GM23338 (cell line): ENCODE results near the gene CLEC11A. TPM values are rescaled to one million over a fixed set of nuclear protein-coding genes. Genes with fewer than 3 reads are reported as not detected.
"Not testable (repeated sequence)": the region's sequence is repeated elsewhere in the genome, so short reads cannot be mapped to it uniquely, and the experiment has no call there.

Experiments used
- ATAC-seq: fragments of 200-7000 bp; cut with Tn5 transposase; 3 replicates; pipeline ENCODE4 v1.9.1; 2020
- DNase-seq: peaks from one replicate; pipeline ENCODE4 v3.0.0-alpha.2; 2015; ENCODE audit warnings: low spot score
- H2AFZ ChIP-seq: fragments of 200-600 bp; sonication (generic); 2 replicates; pipeline ENCODE4 v1.8.0; 2016; ENCODE audit warnings: antibody characterized with exemption, mild to moderate bottlenecking, moderate library complexity
- H3F3A ChIP-seq: fragments of 200-600 bp; sonication (generic); replicated peaks from 2 replicates; pipeline ENCODE4 v1.8.0; 2017; ENCODE audit warnings: antibody characterized with exemption, mixed run types, low read depth
- H3K27ac ChIP-seq: fragments of 200-600 bp; sonication (generic); 2 replicates; pipeline ENCODE4 v1.6.1; 2016; ENCODE audit warnings: low read depth
- H3K27me3 ChIP-seq: fragments of 200-600 bp; sonication (generic); 2 replicates; pipeline ENCODE4 v1.8.0; 2016; ENCODE audit warnings: mild to moderate bottlenecking, mixed run types, moderate library complexity; ENCODE audit not compliant: insufficient read depth
- H3K36me3 ChIP-seq: fragments of 200-600 bp; sonication (generic); 2 replicates; pipeline ENCODE4 v1.8.0; 2016; ENCODE audit warnings: mild to moderate bottlenecking; ENCODE audit not compliant: insufficient read depth
- H3K4me1 ChIP-seq: fragments of 200-600 bp; sonication (generic); 2 replicates; pipeline ENCODE4 v1.8.0; 2016; ENCODE audit warnings: mild to moderate bottlenecking, moderate library complexity; ENCODE audit not compliant: insufficient read depth
- H3K4me2 ChIP-seq: fragments of 200-600 bp; sonication (generic); 2 replicates; pipeline ENCODE4 v1.7.1; 2017; ENCODE audit warnings: mixed run types
- H3K4me3 ChIP-seq: fragments of 200-600 bp; sonication (generic); 2 replicates; pipeline ENCODE4 v1.6.1; 2016; ENCODE audit warnings: mixed run types
- H3K79me2 ChIP-seq: fragments of 200-600 bp; sonication (generic); replicated peaks from 2 replicates; pipeline ENCODE4 v1.8.0; 2017; ENCODE audit warnings: mild to moderate bottlenecking; ENCODE audit not compliant: insufficient read depth
- H3K9me2 ChIP-seq: fragments of 200-600 bp; sonication (generic); 2 replicates; pipeline ENCODE4 v1.8.0; 2017; ENCODE audit not compliant: insufficient read depth
- H4K20me1 ChIP-seq: fragments of 200-600 bp; sonication (generic); replicated peaks from 2 replicates; pipeline ENCODE4 v1.8.0; 2017; ENCODE audit warnings: mild to moderate bottlenecking; ENCODE audit not compliant: insufficient read depth
- H3K27ac Mint-ChIP-seq: 2 replicates; pipeline ENCODE4 v1.8.0; 2020; ENCODE audit warnings: inconsistent platforms, mild to moderate bottlenecking, moderate library complexity, mixed read lengths
- H3K27me3 Mint-ChIP-seq: 3 replicates; pipeline ENCODE4 v1.8.0; 2022; ENCODE audit warnings: low read depth, mild to moderate bottlenecking, moderate library complexity, mixed read lengths, inconsistent platforms; ENCODE audit not compliant: insufficient read depth, poor library complexity
- H3K36me3 Mint-ChIP-seq: 3 replicates; pipeline ENCODE4 v1.8.0; 2021; ENCODE audit warnings: low read depth, mild to moderate bottlenecking, inconsistent platforms, moderate library complexity, mixed read lengths
- H3K4me1 Mint-ChIP-seq: 3 replicates; pipeline ENCODE4 v1.8.0; 2020; ENCODE audit warnings: mild to moderate bottlenecking, inconsistent platforms, mixed read lengths
- H3K4me3 Mint-ChIP-seq: 3 replicates; pipeline ENCODE4 v1.8.0; 2021; ENCODE audit warnings: moderate library complexity, mild to moderate bottlenecking, inconsistent platforms, mixed read lengths
- H3K9me3 Mint-ChIP-seq: 3 replicates; pipeline ENCODE4 v1.8.0; 2020; ENCODE audit warnings: moderate library complexity, mild to moderate bottlenecking, inconsistent platforms, mixed read lengths
- ETS1 ChIP-seq: IDR thresholded peaks from 2 replicates; pipeline ENCODE4 v1.6.1; 2016; ENCODE audit warnings: antibody characterized with exemption
- ZNF462 ChIP-seq: fragments of 250-450 bp; sonication (Bioruptor Pico); IDR thresholded peaks from 2 replicates; pipeline ENCODE4 v1.5.0; 2020; ENCODE audit warnings: mild to moderate bottlenecking, moderate library complexity
- polyA plus RNA-seq: library from polyadenylated mRNA; unstranded; fragments of >200 nt; fragmentation: Nextera tagmentation; extraction: Ambion mirVana; gene quantifications from 2 replicates; pipeline ENCODE4 v1.2.1, GENCODE V29; 2016
- total RNA-seq: library from RNA; depleted of rRNA; stranded (reverse); fragments of >200 nt; shearing (Covaris generic); gene quantifications from 2 replicates; pipeline ENCODE4 v1.2.3, GENCODE V29; 2014

CLEC11A gene
- total and polyA plus RNA-seq, 2 experiments from 2014 or later, result 8.0 to 15.5 TPM

GRCh38 chr19:50759076-50759475 is 35.9 kb downstream of the CLEC11A start:
- H3K4me3 Mint-ChIP-seq, H3K27me3 ChIP-seq, H3K9me2 ChIP-seq, H3K79me2 ChIP-seq, H4K20me1 ChIP-seq, H3K4me2 ChIP-seq, H3F3A ChIP-seq, H3K36me3 ChIP-seq, DNase-seq, ATAC-seq, H3K27ac ChIP-seq, H3K27me3 Mint-ChIP-seq, H3K27ac Mint-ChIP-seq, H3K4me1 Mint-ChIP-seq, H3K4me3 ChIP-seq, H2AFZ ChIP-seq, H3K4me1 ChIP-seq: not testable (repeated sequence)
- Mint-ChIP-seq H3K36me3 (peaks cover 36% of the 10 kb centered on the region), H3K9me3 (peaks cover 92% of the 10 kb centered on the region)

- H3K9me2 ChIP-seq, result no peaks in the 10 kb centered on the region
- H3K36me3 ChIP-seq, result no peaks in the 10 kb centered on the region
- Mint-ChIP-seq H3K36me3 (peaks cover 35% of the 10 kb centered on the region), H3K4me3 (no peak overlapping the region), H3K9me3 (peaks cover 92% of the 10 kb centered on the region), H3K27me3 (peaks cover 6% of the 10 kb centered on the region), H3K27ac (no peak overlapping the region), H3K4me1 (no peaks in the 10 kb centered on the region)
- no peaks in the 10 kb centered on the region for H3K79me2 ChIP-seq
- H3K4me3 ChIP-seq, result no peak overlapping the region
- H3K4me2 ChIP-seq, result no peak overlapping the region
- no peaks in the 10 kb centered on the region for H4K20me1 ChIP-seq
- DNase-seq (peak; percentile 79), ATAC-seq (no peak)
- no peaks in the 10 kb centered on the region for H3F3A ChIP-seq
- H3K27me3 ChIP-seq, result no peaks in the 10 kb centered on the region
- H3K27ac ChIP-seq, result no peak overlapping the region
- TF ChIP-seq ZNF462 (CRISPR knock-in tag), result no peak
- TF ChIP-seq ETS1, result 0 out of 2 replicates have a peak, but pooled peaks have one; percentile 39
- H3K4me1 ChIP-seq, result no peaks in the 10 kb centered on the region
- H2AFZ ChIP-seq, result 0 out of 2 replicates have a peak overlapping the region, but pooled peaks have one; percentile 14
These were observed 36.7 kb downstream of the CLEC11A start for GRCh38 chr19:50759886-50760285.

- not testable (repeated sequence) for H3K4me3 ChIP-seq, H3K27ac ChIP-seq, H3K4me1 Mint-ChIP-seq, H3K36me3 ChIP-seq, ATAC-seq, H4K20me1 ChIP-seq, H3K79me2 ChIP-seq, H3K27me3 ChIP-seq, H3K4me3 Mint-ChIP-seq, H3K27me3 Mint-ChIP-seq, H3K27ac Mint-ChIP-seq, H3K4me1 ChIP-seq, DNase-seq, H3K9me2 ChIP-seq, H2AFZ ChIP-seq, H3F3A ChIP-seq, H3K4me2 ChIP-seq
- H3K9me3 Mint-ChIP-seq, result peaks cover 92% of the 10 kb centered on the region
- peaks cover 38% of the 10 kb centered on the region for H3K36me3 Mint-ChIP-seq
These were observed 38.3 kb downstream of the CLEC11A start for GRCh38 chr19:50761501-50761900.

GRCh38 chr19:50763521-50763920 is 40.4 kb downstream of the CLEC11A start:
- peaks cover 92% of the 10 kb centered on the region for H3K9me3 Mint-ChIP-seq
- H3K27me3 Mint-ChIP-seq, H3K27me3 ChIP-seq: not testable (repeated sequence)

More at GRCh38 chr19:50763521-50763920, 40.4 kb downstream of the CLEC11A start:
- not testable (repeated sequence) for H3K4me1 ChIP-seq, H3K4me3 ChIP-seq, H3K36me3 ChIP-seq, ATAC-seq, H3K4me2 ChIP-seq, DNase-seq, H3K4me1 Mint-ChIP-seq, H3F3A ChIP-seq, H3K4me3 Mint-ChIP-seq, H3K27ac ChIP-seq, H3K27ac Mint-ChIP-seq, H3K9me2 ChIP-seq, H3K79me2 ChIP-seq, H4K20me1 ChIP-seq, H2AFZ ChIP-seq
- H3K36me3 Mint-ChIP-seq, result peaks cover 39% of the 10 kb centered on the region
